Cardiac septum (tissue), 1 donor: ENCODE results near the gene MRPL27. TPM values are rescaled to one million over a fixed set of nuclear protein-coding genes. Genes with fewer than 3 reads are reported as not detected.

Source experiments
- DNase-seq: peaks from one replicate; pipeline ENCODE4 v3.0.0-alpha.2; 2020; ENCODE audit warnings: low spot score
- intact Hi-C: fragments of 100-400 bp; cut with DNase I; formaldehyde crosslinking; loops from one replicate; pipeline ENCODE4 v1.14.0; 2022
- total RNA-seq: library from RNA; stranded (reverse); fragmentation: NEBNext Ultra II Directional; extraction: Animal tissue kit (Norgen Biotek cat#: 25700); gene quantifications from one replicate; pipeline ENCODE4 v1.2.1, GENCODE V29; 2021
- donor health status: DM: no; HTN: no; CAD: no.

The MRPL27 gene
- total RNA-seq, 1 donor from 2014 or later, result 61.4 TPM

- intact Hi-C loops, result no loop called here
Observed at GRCh38 chr17:50326831-50327364, 46.1 kb downstream of the MRPL27 start.

GRCh38 chr17:50325906-50326305, 47.1 kb downstream of the MRPL27 start:
- no peak for DNase-seq
- intact Hi-C loops, result no loop called here

More at GRCh38 chr17:50326831-50327364, 46.1 kb downstream of the MRPL27 start:
- no peak for DNase-seq

- no peak for DNase-seq
- intact Hi-C loops, result no loop called here
Observed at GRCh38 chr17:50323060-50323459, 49.9 kb downstream of the MRPL27 start.

- no peak for DNase-seq
- intact Hi-C loops, result no loop called here
Observed at GRCh38 chr17:50322271-50322670, 50.7 kb downstream of the MRPL27 start.

GRCh38 chr17:50319306-50320004, 53.5 kb downstream of the MRPL27 start:
- DNase-seq, result no peak
- intact Hi-C loops, result loop anchor here (10.0 kb wide), 1 partner anchor 305 kb away; no protein-coding TSS in a partner anchor

- no peak for DNase-seq
- intact Hi-C loops, result loop anchor here (10.0 kb wide), 1 partner anchor 304 kb away; no protein-coding TSS in a partner anchor
Observed at GRCh38 chr17:50318501-50319285, 54.3 kb downstream of the MRPL27 start.

Other genes starting within 250 kb of the MRPL27 start
- 4.4 TPM for gene SAMD14, start 243.0 kb downstream of the MRPL27 start, total RNA-seq
- 46.1 TPM for gene PPP1R9B, start 222.5 kb downstream of the MRPL27 start, total RNA-seq
- 159 TPM for gene SGCA, start 207.2 kb downstream of the MRPL27 start, total RNA-seq
- 142 TPM for gene COL1A1, start 171.6 kb downstream of the MRPL27 start, total RNA-seq
- gene TMEM92, start 98.7 kb downstream of the MRPL27 start, total RNA-seq, result not detected
- gene XYLT2, start 27.1 kb downstream of the MRPL27 start, total RNA-seq, result 10.8 TPM
- gene EME1, start within 50 bp of the MRPL27 start, total RNA-seq, result 0.35 TPM
- gene LRRC59, start 24.3 kb upstream of the MRPL27 start, total RNA-seq, result 32.9 TPM
- 9.6 TPM for gene ACSF2, start 53.0 kb upstream of the MRPL27 start, total RNA-seq
- gene CHAD, start 95.7 kb upstream of the MRPL27 start, total RNA-seq, result 0.30 TPM
- 35.4 TPM for gene RSAD1, start 105.7 kb upstream of the MRPL27 start, total RNA-seq
- gene MYCBPAP, start 135.3 kb upstream of the MRPL27 start, total RNA-seq, result 0.13 TPM
- 8.5 TPM for gene EPN3, start 159.6 kb upstream of the MRPL27 start, total RNA-seq
- gene SPATA20, start 174.0 kb upstream of the MRPL27 start, total RNA-seq, result 51.9 TPM
- gene CACNA1G, start 187.5 kb upstream of the MRPL27 start, total RNA-seq, result 0.13 TPM